H9 (cell line): Measurements from ENCODE around the gene DISC1. TPM values are rescaled to one million over a fixed set of nuclear protein-coding genes. Genes with fewer than 3 reads are reported as not detected.

Experiments used
- DNase-seq: peaks from one replicate; pipeline ENCODE4 v3.0.0-alpha.2; 2017
- H2AFZ ChIP-seq: one replicate; pipeline ENCODE4 v1.6.1; 2013; ENCODE audit warnings: mild to moderate bottlenecking, low read length, control low read depth, moderate library complexity
- H2AK5ac ChIP-seq: 2 replicates; pipeline ENCODE4 v1.6.1; 2013; ENCODE audit warnings: low read length, control low read depth, mixed read lengths; ENCODE audit not compliant: insufficient read length
- H2BK120ac ChIP-seq: one replicate; pipeline ENCODE4 v1.6.1; 2013; ENCODE audit warnings: low read depth, mild to moderate bottlenecking, low read length, control low read depth, inconsistent platforms; ENCODE audit not compliant: poor library complexity, severe bottlenecking
- H2BK12ac ChIP-seq: 2 replicates; pipeline ENCODE4 v1.6.1; 2013; ENCODE audit warnings: low read length, control low read depth, mixed read lengths, low read depth; ENCODE audit not compliant: insufficient read length
- H2BK15ac ChIP-seq: 2 replicates; pipeline ENCODE4 v1.6.1; 2013; ENCODE audit warnings: low read depth, low read length, control low read depth
- H2BK20ac ChIP-seq: one replicate; pipeline ENCODE4 v1.6.1; 2013; ENCODE audit warnings: low read depth, mild to moderate bottlenecking, low read length, control low read depth, inconsistent platforms; ENCODE audit not compliant: poor library complexity, severe bottlenecking
- H2BK5ac ChIP-seq: 2 replicates; pipeline ENCODE4 v1.6.1; 2013; ENCODE audit warnings: low read length, control low read depth, mixed read lengths; ENCODE audit not compliant: insufficient read length
- H3K14ac ChIP-seq: 2 replicates; pipeline ENCODE4 v1.6.1; 2013; ENCODE audit warnings: low read length, control low read depth; ENCODE audit not compliant: insufficient read depth
- H3K18ac ChIP-seq: 2 replicates; pipeline ENCODE4 v1.6.1; 2013; ENCODE audit warnings: low read depth, mild to moderate bottlenecking, mixed read lengths, low read length, control low read depth; ENCODE audit not compliant: insufficient read length
- H3K23ac ChIP-seq: 2 replicates; pipeline ENCODE4 v1.6.1; 2013; ENCODE audit warnings: low read length, control low read depth, mixed read lengths, low read depth; ENCODE audit not compliant: insufficient read length
- H3K23me2 ChIP-seq: 2 replicates; pipeline ENCODE4 v1.6.1; 2013; ENCODE audit warnings: low read depth, mild to moderate bottlenecking, mixed read lengths, low read length, control low read depth; ENCODE audit not compliant: insufficient read length, poor library complexity, severe bottlenecking
- H3K27ac ChIP-seq: 2 replicates; pipeline ENCODE4 v1.5.1; 2013; ENCODE audit warnings: low read length, control low read depth, mixed read lengths, low read depth; ENCODE audit not compliant: insufficient read length
- H3K27me3 ChIP-seq: 2 replicates; pipeline ENCODE4 v1.6.1; 2013; ENCODE audit warnings: low read length, control low read depth, inconsistent platforms; ENCODE audit not compliant: insufficient read depth
- H3K4ac ChIP-seq: 2 replicates; pipeline ENCODE4 v1.6.1; 2013; ENCODE audit warnings: low read depth, mild to moderate bottlenecking, control low read depth, inconsistent platforms, low read length, moderate library complexity
- H3K4me1 ChIP-seq: 2 replicates; pipeline ENCODE4 v1.6.1; 2013; ENCODE audit warnings: low read length, control low read depth, inconsistent platforms; ENCODE audit not compliant: insufficient read depth
- H3K4me2 ChIP-seq: 2 replicates; pipeline ENCODE4 v1.6.1; 2013; ENCODE audit warnings: low read length, control low read depth, mixed read lengths; ENCODE audit not compliant: insufficient read length, insufficient read depth
- H3K56ac ChIP-seq: 2 replicates; pipeline ENCODE4 v1.6.1; 2013; ENCODE audit warnings: low read depth, mild to moderate bottlenecking, mixed read lengths, low read length, control low read depth; ENCODE audit not compliant: insufficient read length
- H3K79me1 ChIP-seq: 2 replicates; pipeline ENCODE4 v1.6.1; 2013; ENCODE audit warnings: low read depth, mild to moderate bottlenecking, moderate library complexity, low read length, control low read depth, inconsistent platforms; ENCODE audit not compliant: insufficient read depth, poor library complexity, severe bottlenecking
- H3K79me2 ChIP-seq: 2 replicates; pipeline ENCODE4 v1.6.1; 2013; ENCODE audit warnings: low read length, control low read depth, inconsistent platforms; ENCODE audit not compliant: insufficient read depth
- H3K9ac ChIP-seq: 2 replicates; pipeline ENCODE4 v1.6.1; 2013; ENCODE audit warnings: low read length, control low read depth, mixed read lengths; ENCODE audit not compliant: insufficient read length; ENCODE audit errors: extremely low read depth
- H3K9me3 ChIP-seq: one replicate; pipeline ENCODE4 v1.6.1; 2013; ENCODE audit warnings: low read depth, low read length, inconsistent platforms; ENCODE audit not compliant: control insufficient read depth
- H3T11ph ChIP-seq: one replicate; pipeline ENCODE4 v1.6.1; 2013; ENCODE audit warnings: mild to moderate bottlenecking, low read length, control low read depth, inconsistent platforms
- H4K20me1 ChIP-seq: one replicate; pipeline ENCODE4 v1.6.1; 2013; ENCODE audit not compliant: control insufficient read depth, insufficient read length, insufficient read depth
- H4K5ac ChIP-seq: 2 replicates; pipeline ENCODE4 v1.6.1; 2013; ENCODE audit warnings: low read depth, mild to moderate bottlenecking, mixed read lengths, low read length, control low read depth; ENCODE audit not compliant: insufficient read length
- H4K8ac ChIP-seq: replicated peaks from 2 replicates; pipeline ENCODE4 v1.6.1; 2013; ENCODE audit warnings: low read length, control low read depth, mixed read lengths, low read depth; ENCODE audit not compliant: insufficient read length
- H4K91ac ChIP-seq: 2 replicates; pipeline ENCODE4 v1.6.1; 2013; ENCODE audit warnings: low read depth, mild to moderate bottlenecking, moderate library complexity, mixed read lengths, low read length, control low read depth; ENCODE audit not compliant: insufficient read length
- H3K27ac Mint-ChIP-seq, 3 experiments: 2 replicates in 2 of 3; 3 replicates in 1 of 3; pipeline ENCODE4 v1.8.0; 2020 to 2021; ENCODE audit warnings: mixed read lengths in 3 of 3, mild to moderate bottlenecking in 1 of 3, moderate library complexity in 1 of 3
- H3K27me3 Mint-ChIP-seq: 2 replicates; pipeline ENCODE4 v1.8.0; 2021; ENCODE audit warnings: low read depth, mild to moderate bottlenecking, moderate library complexity, mixed read lengths
- H3K36me3 Mint-ChIP-seq, 3 experiments: 2 replicates in 2 of 3; 3 replicates in 1 of 3; pipeline ENCODE4 v1.8.0; 2020 to 2021; ENCODE audit warnings: low read depth in 3 of 3, mixed read lengths in 3 of 3; ENCODE audit not compliant: insufficient read depth in 1 of 3
- H3K4me1 Mint-ChIP-seq, 2 experiments: 2 replicates each; pipeline ENCODE4 v1.8.0; 2020; ENCODE audit warnings: mixed read lengths in 2 of 2
- H3K4me3 Mint-ChIP-seq, 2 experiments: 2 replicates in 1 of 2; 3 replicates in 1 of 2; pipeline ENCODE4 v1.8.0; 2020 to 2021; ENCODE audit warnings: mild to moderate bottlenecking in 2 of 2, mixed read lengths in 2 of 2, moderate library complexity in 1 of 2
- H3K9me3 Mint-ChIP-seq, 2 experiments: 2 replicates in 1 of 2; 3 replicates in 1 of 2; pipeline ENCODE4 v1.8.0; 2020; ENCODE audit warnings: mild to moderate bottlenecking in 2 of 2, mixed read lengths in 2 of 2, moderate library complexity in 1 of 2
- WGBS: extraction: QIAGEN DNeasy Blood & Tissue Kit; methylation state at CpG from one replicate; pipeline ENCODE4 v1.1.7; 2013; ENCODE audit warnings: missing lambda C conversion rate, low lambda C conversion rate, mixed read lengths; ENCODE audit not compliant: insufficient read length; ENCODE audit errors: extremely low coverage; 5-methylcytosine and 5-hydroxymethylcytosine counted together
- total RNA-seq: library from RNA; stranded (reverse); gene quantifications from 2 replicates; pipeline ENCODE4 v1.2.1, GENCODE V29; 2021
- TF ChIP-seq, protein P1 (sequence below): fragments of 200-600 bp; sonication (generic); conservative IDR thresholded peaks from 3 replicates; pipeline ENCODE4 v1.8.0; 2021; ENCODE audit warnings: antibody characterized with exemption, mild to moderate bottlenecking

The DISC1 gene
- total RNA-seq, 1 experiment from 2014 or later: 2.5 TPM

DNA sequence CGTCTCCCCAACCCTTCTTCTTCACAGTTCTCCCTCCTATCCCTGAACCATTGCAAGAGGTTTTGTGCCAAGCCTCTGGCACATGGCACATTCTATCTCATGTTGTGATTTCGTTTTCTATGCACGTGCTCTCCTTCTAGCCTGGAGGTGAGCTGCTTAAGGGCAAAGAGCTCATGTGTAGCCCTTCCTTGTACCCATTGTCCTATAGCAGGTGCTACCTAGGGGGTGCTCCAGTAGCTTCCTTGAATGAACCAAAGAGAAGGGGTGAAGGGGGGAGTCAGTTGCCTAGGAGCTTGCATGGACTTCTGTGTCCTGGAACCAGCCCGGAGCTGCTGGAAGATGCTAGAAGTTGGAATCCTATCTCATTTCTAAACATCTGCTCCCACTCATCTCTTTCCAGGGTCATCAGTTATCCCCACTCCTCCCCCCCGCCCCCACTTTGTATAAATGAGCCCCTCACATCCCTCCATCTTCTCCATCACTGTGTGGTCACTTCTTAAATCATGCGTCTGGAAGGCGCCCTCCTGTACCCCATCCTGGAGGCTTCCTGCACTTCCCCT is 535 bp upstream of the DISC1 start:
- Histone ChIP-seq H4K91ac (no peak overlapping the region), H2BK20ac (no peak overlapping the region), H3K14ac (no peak overlapping the region), H3K56ac (no peak overlapping the region), H2BK120ac (no peak overlapping the region), H3K27me3 (peaks cover 6% of the 10 kb centered on the region; the same call in 1 of the 2 replicates), H3K9ac (no peak overlapping the region), H2BK15ac (no peak overlapping the region), H3K4me2 (peak overlapping the region; percentile 93), H2AK5ac (no peak overlapping the region), H3K79me2 (no peaks in the 10 kb centered on the region), H2BK5ac (no peak overlapping the region), H3K27ac (no peak overlapping the region), H4K5ac (no peak overlapping the region), H3K9me3 (no peaks in the 10 kb centered on the region), H2BK12ac (no peak overlapping the region), H4K8ac (no peak overlapping the region), H3K18ac (no peak overlapping the region), H3K79me1 (no peaks in the 10 kb centered on the region), H2AFZ (peak overlapping the region; percentile 87), H3K4ac (no peak overlapping the region), H4K20me1 (no peaks in the 10 kb centered on the region), H3K23ac (no peak overlapping the region), H3K4me1 (no peaks in the 10 kb centered on the region; the same call in 1 of the 2 replicates), H3K23me2 (peaks cover 15% of the 10 kb centered on the region), H3T11ph (no peak overlapping the region)
- Mint-ChIP-seq H3K4me1 (peaks cover 10 to 12% of the 10 kb centered on the region in 2 experiments), H3K9me3 (no peaks in the 10 kb centered on the region), H3K4me3 (peak overlapping the region; percentile 76 to 91), H3K27ac (peak overlapping the region in 2 of 3 experiments; percentile 2 to 46; a peak in 3 of 7 replicates), H3K36me3 (no peaks in the 10 kb centered on the region), H3K27me3 (peaks cover 63% of the 10 kb centered on the region)
- TF ChIP-seq, protein P1, sequence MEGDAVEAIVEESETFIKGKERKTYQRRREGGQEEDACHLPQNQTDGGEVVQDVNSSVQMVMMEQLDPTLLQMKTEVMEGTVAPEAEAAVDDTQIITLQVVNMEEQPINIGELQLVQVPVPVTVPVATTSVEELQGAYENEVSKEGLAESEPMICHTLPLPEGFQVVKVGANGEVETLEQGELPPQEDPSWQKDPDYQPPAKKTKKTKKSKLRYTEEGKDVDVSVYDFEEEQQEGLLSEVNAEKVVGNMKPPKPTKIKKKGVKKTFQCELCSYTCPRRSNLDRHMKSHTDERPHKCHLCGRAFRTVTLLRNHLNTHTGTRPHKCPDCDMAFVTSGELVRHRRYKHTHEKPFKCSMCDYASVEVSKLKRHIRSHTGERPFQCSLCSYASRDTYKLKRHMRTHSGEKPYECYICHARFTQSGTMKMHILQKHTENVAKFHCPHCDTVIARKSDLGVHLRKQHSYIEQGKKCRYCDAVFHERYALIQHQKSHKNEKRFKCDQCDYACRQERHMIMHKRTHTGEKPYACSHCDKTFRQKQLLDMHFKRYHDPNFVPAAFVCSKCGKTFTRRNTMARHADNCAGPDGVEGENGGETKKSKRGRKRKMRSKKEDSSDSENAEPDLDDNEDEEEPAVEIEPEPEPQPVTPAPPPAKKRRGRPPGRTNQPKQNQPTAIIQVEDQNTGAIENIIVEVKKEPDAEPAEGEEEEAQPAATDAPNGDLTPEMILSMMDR: no peak
- no CpG with 5 or more reads among the region's 7 CpGs for WGBS
- peak; percentile 35 for DNase-seq
